ENCODE data around the gene CFLAR.

Gene CFLAR

DNA sequence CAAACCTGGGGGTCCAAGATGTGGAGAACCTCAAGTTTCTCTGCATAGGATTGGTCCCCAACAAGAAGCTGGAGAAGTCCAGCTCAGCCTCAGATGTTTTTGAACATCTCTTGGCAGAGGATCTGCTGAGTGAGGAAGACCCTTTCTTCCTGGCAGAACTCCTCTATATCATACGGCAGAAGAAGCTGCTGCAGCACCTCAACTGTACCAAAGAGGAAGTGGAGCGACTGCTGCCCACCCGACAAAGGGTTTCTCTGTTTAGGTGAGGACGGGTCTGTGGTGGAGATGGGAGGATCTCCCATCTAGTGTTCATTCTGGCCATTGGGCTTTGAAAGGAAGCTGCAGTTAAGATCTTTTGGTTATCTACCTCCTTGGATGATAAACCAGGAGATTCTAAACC lies 69.9 kb downstream of the CFLAR start:
- no peaks in the 10 kb centered on the region for H3K79me2 ChIP-seq (ENCODE audit: control insufficient read depth, low read length)
- no peak overlapping the region for H3K4me2 ChIP-seq (ENCODE audit: low read length)
- H3K9me3 ChIP-seq (ENCODE audit: control insufficient read depth, insufficient read depth, low read length): no peaks in the 10 kb centered on the region
- H3K36me3 ChIP-seq (ENCODE audit: control insufficient read depth, low read length): no peaks in the 10 kb centered on the region
- H3K27ac ChIP-seq (ENCODE audit: low read depth, low read length): no peak overlapping the region
- H3K9me2 ChIP-seq (replicated peaks; ENCODE audit: control insufficient read depth, low read length): no peaks in the 10 kb centered on the region
- H3K4me1 ChIP-seq (ENCODE audit: control insufficient read depth, low read length): peaks cover 12% of the 10 kb centered on the region
- TF ChIP-seq, protein P1, sequence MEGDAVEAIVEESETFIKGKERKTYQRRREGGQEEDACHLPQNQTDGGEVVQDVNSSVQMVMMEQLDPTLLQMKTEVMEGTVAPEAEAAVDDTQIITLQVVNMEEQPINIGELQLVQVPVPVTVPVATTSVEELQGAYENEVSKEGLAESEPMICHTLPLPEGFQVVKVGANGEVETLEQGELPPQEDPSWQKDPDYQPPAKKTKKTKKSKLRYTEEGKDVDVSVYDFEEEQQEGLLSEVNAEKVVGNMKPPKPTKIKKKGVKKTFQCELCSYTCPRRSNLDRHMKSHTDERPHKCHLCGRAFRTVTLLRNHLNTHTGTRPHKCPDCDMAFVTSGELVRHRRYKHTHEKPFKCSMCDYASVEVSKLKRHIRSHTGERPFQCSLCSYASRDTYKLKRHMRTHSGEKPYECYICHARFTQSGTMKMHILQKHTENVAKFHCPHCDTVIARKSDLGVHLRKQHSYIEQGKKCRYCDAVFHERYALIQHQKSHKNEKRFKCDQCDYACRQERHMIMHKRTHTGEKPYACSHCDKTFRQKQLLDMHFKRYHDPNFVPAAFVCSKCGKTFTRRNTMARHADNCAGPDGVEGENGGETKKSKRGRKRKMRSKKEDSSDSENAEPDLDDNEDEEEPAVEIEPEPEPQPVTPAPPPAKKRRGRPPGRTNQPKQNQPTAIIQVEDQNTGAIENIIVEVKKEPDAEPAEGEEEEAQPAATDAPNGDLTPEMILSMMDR (IDR thresholded peaks at IDR 0.05; ENCODE audit: low read depth, low read length, poor library complexity, severe bottlenecking): no peak
- TF ChIP-seq EZH2phosphoT487 (IDR thresholded peaks at IDR 0.05; ENCODE audit: borderline replicate concordance, low read length): no peak
- H3F3A ChIP-seq (ENCODE audit: control insufficient read depth, insufficient read depth): no peaks in the 10 kb centered on the region
- peaks cover 81% of the 10 kb centered on the region for H3K27me3 ChIP-seq (ENCODE audit: control insufficient read depth, low read length)
- H4K20me1 ChIP-seq (ENCODE audit: control insufficient read depth, insufficient read depth, low read depth, low read length): no peaks in the 10 kb centered on the region
- no peak overlapping the region for H3K4me3 ChIP-seq (ENCODE audit: low read length)

DNA sequence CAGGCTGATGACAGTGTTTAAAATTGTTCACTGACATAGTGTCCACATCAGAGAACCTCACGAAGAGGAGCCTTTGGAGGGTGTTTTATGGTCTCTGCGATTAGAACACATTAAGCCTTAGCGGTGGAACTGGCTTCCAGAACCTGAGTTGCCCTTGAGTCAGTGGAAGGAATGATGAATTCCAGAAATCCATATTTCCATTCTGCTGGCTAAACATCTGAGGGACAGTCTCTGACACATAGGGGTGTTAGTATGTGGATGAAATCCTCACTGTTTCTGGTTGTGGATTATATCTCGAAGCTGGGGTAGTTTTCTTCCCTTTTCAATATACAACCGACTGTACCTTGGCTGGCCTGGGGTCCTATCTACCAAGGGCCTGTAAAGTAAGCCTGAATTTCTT lies 71.0 kb downstream of the CFLAR start:
- Histone ChIP-seq H3K27ac (ENCODE audit: low read depth, low read length) (no peak overlapping the region), H3K36me3 (ENCODE audit: control insufficient read depth, low read length) (no peaks in the 10 kb centered on the region), H3K4me3 (ENCODE audit: low read length) (no peak overlapping the region), H3K27me3 (ENCODE audit: control insufficient read depth, low read length) (peaks cover 85% of the 10 kb centered on the region), H3F3A (ENCODE audit: control insufficient read depth, insufficient read depth) (no peaks in the 10 kb centered on the region), H3K4me1 (ENCODE audit: control insufficient read depth, low read length) (peaks cover 12% of the 10 kb centered on the region), H3K9me2 (replicated peaks; ENCODE audit: control insufficient read depth, low read length) (no peaks in the 10 kb centered on the region), H4K20me1 (ENCODE audit: control insufficient read depth, insufficient read depth, low read depth, low read length) (peaks cover 5% of the 10 kb centered on the region; the same call in 1 of the 2 replicates), H3K9me3 (ENCODE audit: control insufficient read depth, insufficient read depth, low read length) (no peaks in the 10 kb centered on the region), H3K79me2 (ENCODE audit: control insufficient read depth, low read length) (no peaks in the 10 kb centered on the region), H3K4me2 (ENCODE audit: low read length) (no peak overlapping the region)
- no peak for TF ChIP-seq EZH2phosphoT487 (IDR thresholded peaks at IDR 0.05; ENCODE audit: borderline replicate concordance, low read length)
- TF ChIP-seq, protein P1 (IDR thresholded peaks at IDR 0.05; ENCODE audit: low read depth, low read length, poor library complexity, severe bottlenecking): no peak

DNA sequence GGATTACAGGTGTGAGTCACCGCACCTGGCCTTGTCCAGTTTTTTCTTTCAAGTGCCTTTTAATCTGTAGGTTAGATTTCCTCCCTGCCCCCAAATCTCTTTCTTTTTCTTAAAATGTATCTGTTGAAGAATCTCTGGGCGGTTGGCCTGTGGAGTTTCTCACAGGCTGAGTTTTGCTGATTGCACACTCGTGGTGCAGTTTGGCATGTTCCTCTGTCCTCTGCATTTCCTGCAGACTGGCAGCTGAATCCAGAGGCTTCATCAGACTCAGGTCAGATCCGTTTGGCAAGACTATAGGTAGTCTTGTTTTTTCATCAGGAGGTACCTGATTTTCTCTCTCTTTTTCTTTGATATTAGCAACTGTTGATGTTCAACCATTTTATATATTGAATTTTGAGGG lies 72.5 kb downstream of the CFLAR start:
- Histone ChIP-seq H3K79me2 (ENCODE audit: control insufficient read depth, low read length) (no peaks in the 10 kb centered on the region), H3K4me1 (ENCODE audit: control insufficient read depth, low read length) (peaks cover 1% of the 10 kb centered on the region), H3K9me3 (ENCODE audit: control insufficient read depth, insufficient read depth, low read length) (no peaks in the 10 kb centered on the region), H3F3A (ENCODE audit: control insufficient read depth, insufficient read depth) (no peaks in the 10 kb centered on the region), H4K20me1 (ENCODE audit: control insufficient read depth, insufficient read depth, low read depth, low read length) (peaks cover 5% of the 10 kb centered on the region; the same call in 1 of the 2 replicates), H3K4me2 (ENCODE audit: low read length) (no peak overlapping the region), H3K9me2 (replicated peaks; ENCODE audit: control insufficient read depth, low read length) (no peaks in the 10 kb centered on the region), H3K4me3 (ENCODE audit: low read length) (no peak overlapping the region), H3K27ac (ENCODE audit: low read depth, low read length) (no peak overlapping the region), H3K27me3 (ENCODE audit: control insufficient read depth, low read length) (peaks cover 82% of the 10 kb centered on the region), H3K36me3 (ENCODE audit: control insufficient read depth, low read length) (no peaks in the 10 kb centered on the region)
- no peak for TF ChIP-seq EZH2phosphoT487 (IDR thresholded peaks at IDR 0.05; ENCODE audit: borderline replicate concordance, low read length)
- TF ChIP-seq, protein P1 (IDR thresholded peaks at IDR 0.05; ENCODE audit: low read depth, low read length, poor library complexity, severe bottlenecking): no peak

Data from DOHH2 (cell line).